MCF 10A (cell line): ENCODE data around the gene ABI1. TPM values are rescaled to one million over a fixed set of nuclear protein-coding genes. Genes with fewer than 3 reads are reported as not detected.

ENCODE experiments used
- BruUV-seq: library from RNA; stranded (reverse); fragments of 400-500 nt; replicated peaks from 2 replicates; lab custom pipeline; 2021; lab: Mats Ljungman, UMichigan
- CTCF ChIA-PET: fragments of 300-600 bp; sonication (Branson Sonifier 250); formaldehyde crosslinking; extraction: SDS; loops from one replicate; lab custom pipeline; 2021; ENCODE audit warnings: antibody characterized with exemption, inconsistent platforms; lab: Yijun Ruan, JAX
- POLR2A ChIA-PET: fragments of 300-600, 350-650 bp; sonication (Branson Sonifier 250); formaldehyde crosslinking; extraction: SDS; loops from one replicate; lab custom pipeline; 2020; ENCODE audit warnings: antibody characterized with exemption, inconsistent platforms; lab: Yijun Ruan, JAX
- DNase-seq: peaks from one replicate; pipeline ENCODE4 v3.0.0-alpha.2; 2018; ENCODE audit not compliant: unreplicated experiment
- H3K27ac Mint-ChIP-seq: one replicate; pipeline ENCODE4 v1.8.0; 2022; ENCODE audit warnings: mild to moderate bottlenecking, low read depth, mixed read lengths; ENCODE audit not compliant: unreplicated experiment
- H3K27me3 Mint-ChIP-seq: one replicate; pipeline ENCODE4 v1.8.0; 2022; ENCODE audit warnings: mixed read lengths; ENCODE audit not compliant: insufficient read depth, unreplicated experiment
- H3K36me3 Mint-ChIP-seq: one replicate; pipeline ENCODE4 v1.8.0; 2022; ENCODE audit warnings: mild to moderate bottlenecking, moderate library complexity, mixed read lengths; ENCODE audit not compliant: insufficient read depth, unreplicated experiment
- H3K4me1 Mint-ChIP-seq: one replicate; pipeline ENCODE4 v1.8.0; 2022; ENCODE audit warnings: mixed read lengths; ENCODE audit not compliant: insufficient read depth, unreplicated experiment
- H3K4me3 Mint-ChIP-seq: one replicate; pipeline ENCODE4 v1.8.0; 2022; ENCODE audit warnings: mild to moderate bottlenecking, moderate library complexity, mixed read lengths; ENCODE audit not compliant: unreplicated experiment
- H3K9me3 Mint-ChIP-seq: one replicate; pipeline ENCODE4 v1.8.0; 2022; ENCODE audit warnings: mixed read lengths; ENCODE audit not compliant: unreplicated experiment
- intact Hi-C: fragments of 100-400 bp; cut with micrococcal nuclease; formaldehyde crosslinking; loops from 2 replicates; pipeline ENCODE4 v1.14.1; 2022
- total RNA-seq: library from RNA; stranded (reverse); gene quantifications from 2 replicates; pipeline ENCODE4 v1.2.3, GENCODE V29; 2022
- TF ChIP-seq, protein P1 (sequence below): fragments of 200-600 bp; IDR thresholded peaks from one replicate; pipeline ENCODE4 v1.8.0; 2022; ENCODE audit warnings: antibody characterized with exemption, mild to moderate bottlenecking; ENCODE audit not compliant: unreplicated experiment

Gene ABI1
- total RNA-seq, 1 experiment from 2014 or later, result 53.0 TPM

DNA sequence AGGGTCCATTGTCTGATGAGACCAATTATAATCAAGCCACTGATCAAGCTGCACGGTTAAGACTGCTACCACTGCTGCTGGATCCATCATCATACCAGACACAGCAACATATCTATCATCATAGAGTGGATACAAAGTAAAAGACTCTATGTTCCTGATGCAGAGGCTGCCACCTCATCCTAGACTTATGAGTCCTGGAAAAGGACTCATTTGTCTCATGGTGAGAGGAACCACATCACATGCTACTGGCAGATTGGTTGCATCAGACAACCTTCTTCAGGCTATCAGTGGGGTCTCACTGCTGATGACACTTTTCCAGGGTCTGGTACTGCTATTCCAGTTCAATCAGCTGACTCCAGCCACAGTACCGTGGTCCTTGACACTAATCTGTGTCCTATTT lies 79.0 kb downstream of the ABI1 start:
- Mint-ChIP-seq H3K27ac (peak overlapping the region; percentile 88), H3K27me3 (no peaks in the 10 kb centered on the region), H3K9me3 (no peaks in the 10 kb centered on the region), H3K36me3 (peaks cover 5% of the 10 kb centered on the region), H3K4me3 (peak overlapping the region; percentile 40), H3K4me1 (peaks cover 38% of the 10 kb centered on the region)
- no TSS peak for BruUV-seq
- DNase-seq, result peak; percentile 13
- TF ChIP-seq, protein P1, sequence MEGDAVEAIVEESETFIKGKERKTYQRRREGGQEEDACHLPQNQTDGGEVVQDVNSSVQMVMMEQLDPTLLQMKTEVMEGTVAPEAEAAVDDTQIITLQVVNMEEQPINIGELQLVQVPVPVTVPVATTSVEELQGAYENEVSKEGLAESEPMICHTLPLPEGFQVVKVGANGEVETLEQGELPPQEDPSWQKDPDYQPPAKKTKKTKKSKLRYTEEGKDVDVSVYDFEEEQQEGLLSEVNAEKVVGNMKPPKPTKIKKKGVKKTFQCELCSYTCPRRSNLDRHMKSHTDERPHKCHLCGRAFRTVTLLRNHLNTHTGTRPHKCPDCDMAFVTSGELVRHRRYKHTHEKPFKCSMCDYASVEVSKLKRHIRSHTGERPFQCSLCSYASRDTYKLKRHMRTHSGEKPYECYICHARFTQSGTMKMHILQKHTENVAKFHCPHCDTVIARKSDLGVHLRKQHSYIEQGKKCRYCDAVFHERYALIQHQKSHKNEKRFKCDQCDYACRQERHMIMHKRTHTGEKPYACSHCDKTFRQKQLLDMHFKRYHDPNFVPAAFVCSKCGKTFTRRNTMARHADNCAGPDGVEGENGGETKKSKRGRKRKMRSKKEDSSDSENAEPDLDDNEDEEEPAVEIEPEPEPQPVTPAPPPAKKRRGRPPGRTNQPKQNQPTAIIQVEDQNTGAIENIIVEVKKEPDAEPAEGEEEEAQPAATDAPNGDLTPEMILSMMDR, result no peak
- ChIA-PET CTCF (interaction anchor here (1.4 kb wide), 1 partner anchor 76 kb away, joined by 9 read pairs; no protein-coding TSS in a partner anchor), POLR2A (interaction anchor here (1.2 to 2.3 kb wide), 4 partner anchors 10 to 78 kb away, joined by 3 to 23 read pairs (median 6); partner anchors contain the start of gene ABI1)
- intact Hi-C loops, result loop anchor here (1.0 kb wide), 1 partner anchor 79 kb away; the partner anchor contains the start of gene ABI1

DNA sequence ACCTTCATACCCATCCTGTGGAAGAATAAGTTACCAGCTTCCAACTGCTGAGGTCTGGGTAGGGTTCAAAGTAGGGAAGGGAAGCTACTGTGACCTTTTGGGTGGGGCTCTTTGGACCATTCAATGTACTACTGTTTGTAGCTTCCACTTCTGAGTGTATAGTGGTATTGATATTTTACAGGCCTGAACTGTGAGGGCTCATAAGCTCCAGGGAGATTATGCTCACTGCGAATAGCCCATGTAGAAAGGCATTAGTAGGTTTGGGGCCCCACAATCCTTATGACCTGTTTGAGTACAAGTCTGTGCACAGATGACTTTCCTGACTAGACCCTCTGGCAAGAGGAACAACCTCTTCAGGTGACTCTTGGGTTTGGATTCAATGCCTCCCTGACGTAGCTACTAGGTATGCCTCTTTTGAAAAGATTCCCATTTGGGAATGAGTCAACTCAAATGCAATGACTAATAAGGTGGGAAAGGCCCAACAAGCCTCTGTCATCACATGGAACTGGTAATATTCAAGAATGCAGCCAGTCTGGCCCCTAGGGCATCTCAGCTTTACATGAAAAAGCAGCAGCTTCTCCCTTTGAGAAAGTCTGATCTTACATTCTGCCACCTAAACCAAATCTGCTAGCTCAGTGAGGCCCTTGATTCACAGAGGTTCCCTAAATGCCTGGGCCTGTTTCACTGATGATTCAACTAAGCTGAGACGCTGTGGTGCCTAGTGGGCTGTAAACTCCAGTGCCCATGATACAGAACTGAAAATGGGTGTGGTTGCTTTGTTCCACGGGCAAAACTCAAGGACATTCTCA lies 79.8 kb downstream of the ABI1 start:
- Mint-ChIP-seq H3K4me1 (peaks cover 39% of the 10 kb centered on the region), H3K36me3 (no peaks in the 10 kb centered on the region), H3K4me3 (peak overlapping the region; percentile 40), H3K27me3 (no peaks in the 10 kb centered on the region), H3K9me3 (no peaks in the 10 kb centered on the region), H3K27ac (peak overlapping the region; percentile 88)
- peak; percentile 97 for DNase-seq
- TSS peak; percentile 26 for BruUV-seq
- intact Hi-C loops, result loop anchor here (1.0 kb wide), 1 partner anchor 79 kb away; the partner anchor contains the start of gene ABI1
- CTCF ChIA-PET, result interaction anchor here (0.7 to 1.4 kb wide), 9 partner anchors 19 to 102 kb away, joined by 3 to 9 read pairs (median 4); no protein-coding TSS in a partner anchor
- POLR2A ChIA-PET, result interaction anchor here (0.9 to 2.3 kb wide), 9 partner anchors 9 to 88 kb away, joined by 3 to 23 read pairs (median 4); partner anchors contain the start of gene ABI1
- TF ChIP-seq, protein P1, result no peak

DNA sequence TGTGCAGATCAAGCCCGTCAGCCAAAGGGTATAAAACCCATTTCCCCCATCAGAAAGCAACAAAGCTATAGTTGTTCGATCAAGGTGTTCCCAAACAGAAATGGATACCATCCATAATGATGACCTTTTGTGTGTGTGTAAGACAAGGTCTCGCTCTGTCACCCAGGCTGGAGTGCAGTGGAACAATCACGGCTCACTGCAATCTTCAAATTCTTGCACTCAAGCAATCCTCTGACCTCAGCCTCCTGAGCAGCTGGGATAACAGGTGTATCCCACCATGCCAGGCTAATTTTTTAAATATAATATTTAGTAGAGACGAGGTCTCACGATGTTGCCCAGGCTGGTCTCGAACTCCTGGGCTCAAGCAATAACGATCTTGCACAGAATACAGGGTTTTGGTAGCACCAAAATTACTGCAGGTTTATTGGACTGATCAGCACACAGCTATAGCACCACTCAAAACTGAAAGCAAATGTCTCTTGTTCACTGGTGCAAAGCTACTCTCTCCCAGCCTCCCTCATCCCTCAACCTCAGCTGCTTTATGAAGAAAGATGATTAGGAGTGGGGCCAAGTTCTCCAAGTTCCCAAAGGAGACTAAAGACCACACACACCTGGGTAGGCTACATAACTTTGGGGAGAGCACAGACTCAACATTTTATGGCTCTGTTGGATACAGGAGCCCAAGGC lies 80.5 kb downstream of the ABI1 start:
- DNase-seq, result no peak
- ChIA-PET POLR2A (interaction anchor here (0.7 to 2.3 kb wide), 10 partner anchors 9 to 89 kb away, joined by 3 to 23 read pairs (median 4); partner anchors contain the start of gene ABI1), CTCF (interaction anchor here (0.6 to 1.4 kb wide), 9 partner anchors 9 to 102 kb away, joined by 3 to 9 read pairs (median 4); no protein-coding TSS in a partner anchor)
- H3K27me3 Mint-ChIP-seq, result no peaks in the 10 kb centered on the region
- H3K4me3 Mint-ChIP-seq, result no peak overlapping the region
- peaks cover 37% of the 10 kb centered on the region for H3K4me1 Mint-ChIP-seq
- H3K36me3 Mint-ChIP-seq, result peaks cover 5% of the 10 kb centered on the region
- no peaks in the 10 kb centered on the region for H3K9me3 Mint-ChIP-seq
- no TSS peak for BruUV-seq
- H3K27ac Mint-ChIP-seq, result peak overlapping the region; percentile 88
- TF ChIP-seq, protein P1, result no peak
- intact Hi-C loops, result no loop called here
